HG02588 (cell line): ENCODE measurements around the gene VEGFB.

Experiments
- ATAC-seq: cut with Tn5 transposase; IDR thresholded peaks from one replicate; pipeline ENCODE4 v1.9.1; 2021; ENCODE audit warnings: mild to moderate bottlenecking, moderate library complexity; ENCODE audit not compliant: unreplicated experiment

VEGFB gene

GRCh38 chr11:64276653-64277431 lies 42.5 kb downstream of the VEGFB start:
- ATAC-seq, result no peak

- no peak for ATAC-seq
These were observed 44.3 kb downstream of the VEGFB start for GRCh38 chr11:64278576-64279190.

- ATAC-seq, result no peak
These were observed 47.8 kb downstream of the VEGFB start for GRCh38 chr11:64281957-64282770.

GRCh38 chr11:64283092-64283491 lies 48.7 kb downstream of the VEGFB start:
- ATAC-seq, result no peak

- ATAC-seq, result peak; percentile 64
These were observed 49.9 kb downstream of the VEGFB start, which contains the start of gene BAD for GRCh38 chr11:64284048-64284961. TSS of gene BAD (minus strand) at chr11:64284665. CDS start at chr11:64284368, 297 bp downstream.

GRCh38 chr11:64284962-64285884 lies 50.8 kb downstream of the VEGFB start, which contains the start of gene GPR137:
TSS of gene GPR137 (plus strand) at chr11:64285848. CDS start at chr11:64286525, 677 bp downstream.
- peak; percentile 49 for ATAC-seq

- ATAC-seq, result no peak
These were observed 51.8 kb downstream of the VEGFB start for GRCh38 chr11:64285885-64286800.

- no peak for ATAC-seq
These were observed 52.4 kb downstream of the VEGFB start for GRCh38 chr11:64286801-64287159.

GRCh38 chr11:64287676-64288352 lies 53.4 kb downstream of the VEGFB start:
- ATAC-seq, result no peak

- ATAC-seq, result no peak
These were observed 54.0 kb downstream of the VEGFB start for GRCh38 chr11:64288353-64288750.
